Activated B cell treated with CpG ODN at 0.5 μM for 24 hours (primary cell): Measurements from ENCODE around the gene WNT5A. TPM values are rescaled to one million over a fixed set of nuclear protein-coding genes. Genes with fewer than 3 reads are reported as not detected.

Source experiments
- ATAC-seq: fragments of 200-7000 bp; cut with Tn5 transposase; one replicate; pipeline ENCODE4 v1.10.0; 2021; ENCODE audit warnings: low read depth, mild to moderate bottlenecking, moderate library complexity
- CTCF ChIA-PET: fragments of 350-600 bp; sonication (Branson Sonifier 250); formaldehyde crosslinking; loops from one replicate; lab custom pipeline; 2021; ENCODE audit warnings: antibody characterized with exemption; lab: Charles Lee
- POLR2A ChIA-PET: fragments of 350-600 bp; sonication (Branson Sonifier 250); formaldehyde crosslinking; loops from one replicate; lab custom pipeline; 2021; ENCODE audit warnings: antibody characterized with exemption; lab: Charles Lee
- DNase-seq: peaks from one replicate; pipeline ENCODE4 v3.0.0; 2022
- H3K27ac Mint-ChIP-seq: one replicate; pipeline ENCODE4 v1.8.0; 2020; ENCODE audit warnings: mixed read lengths
- H3K27me3 Mint-ChIP-seq: one replicate; pipeline ENCODE4 v1.8.0; 2021; ENCODE audit warnings: mixed read lengths
- H3K36me3 Mint-ChIP-seq: one replicate; pipeline ENCODE4 v1.8.0; 2021; ENCODE audit warnings: low read depth, mixed read lengths
- H3K4me1 Mint-ChIP-seq: one replicate; pipeline ENCODE4 v1.8.0; 2021; ENCODE audit warnings: mixed read lengths
- H3K4me3 Mint-ChIP-seq: one replicate; pipeline ENCODE4 v1.8.0; 2020; ENCODE audit warnings: mild to moderate bottlenecking, mixed read lengths
- H3K9me3 Mint-ChIP-seq: one replicate; pipeline ENCODE4 v1.8.0; 2020; ENCODE audit warnings: mixed read lengths
- intact Hi-C: fragments of 100-400 bp; cut with micrococcal nuclease; formaldehyde crosslinking; loops from one replicate; pipeline ENCODE4 v1.15.1; 2024
- total RNA-seq: library from RNA; stranded (reverse); gene quantifications from 2 replicates; pipeline ENCODE4 v1.2.3, GENCODE V29; 2022
- TF ChIP-seq, protein P1 (sequence below): fragments of 200-600 bp; IDR thresholded peaks from one replicate; pipeline ENCODE4 v1.8.0; 2022; ENCODE audit warnings: antibody characterized with exemption, mild to moderate bottlenecking

WNT5A gene
- not detected in 2 replicates for total RNA-seq

- peaks cover 65% of the 10 kb centered on the region for H3K27me3 Mint-ChIP-seq
- peak within 1 kb of the TSS; percentile 78 for H3K4me3 Mint-ChIP-seq
- H3K27ac Mint-ChIP-seq = no peak within 1 kb of the TSS
- no peaks in the 10 kb centered on the region for H3K9me3 Mint-ChIP-seq
- no peak for ATAC-seq
- TF ChIP-seq, protein P1, sequence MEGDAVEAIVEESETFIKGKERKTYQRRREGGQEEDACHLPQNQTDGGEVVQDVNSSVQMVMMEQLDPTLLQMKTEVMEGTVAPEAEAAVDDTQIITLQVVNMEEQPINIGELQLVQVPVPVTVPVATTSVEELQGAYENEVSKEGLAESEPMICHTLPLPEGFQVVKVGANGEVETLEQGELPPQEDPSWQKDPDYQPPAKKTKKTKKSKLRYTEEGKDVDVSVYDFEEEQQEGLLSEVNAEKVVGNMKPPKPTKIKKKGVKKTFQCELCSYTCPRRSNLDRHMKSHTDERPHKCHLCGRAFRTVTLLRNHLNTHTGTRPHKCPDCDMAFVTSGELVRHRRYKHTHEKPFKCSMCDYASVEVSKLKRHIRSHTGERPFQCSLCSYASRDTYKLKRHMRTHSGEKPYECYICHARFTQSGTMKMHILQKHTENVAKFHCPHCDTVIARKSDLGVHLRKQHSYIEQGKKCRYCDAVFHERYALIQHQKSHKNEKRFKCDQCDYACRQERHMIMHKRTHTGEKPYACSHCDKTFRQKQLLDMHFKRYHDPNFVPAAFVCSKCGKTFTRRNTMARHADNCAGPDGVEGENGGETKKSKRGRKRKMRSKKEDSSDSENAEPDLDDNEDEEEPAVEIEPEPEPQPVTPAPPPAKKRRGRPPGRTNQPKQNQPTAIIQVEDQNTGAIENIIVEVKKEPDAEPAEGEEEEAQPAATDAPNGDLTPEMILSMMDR = no peak
- H3K36me3 Mint-ChIP-seq = no peaks in the 10 kb centered on the region
- DNase-seq = no peak
- POLR2A ChIA-PET = interaction anchor here (0.7 kb wide), 1 partner anchor 765 kb away, joined by 3 read pairs; no protein-coding TSS in a partner anchor
- H3K4me1 Mint-ChIP-seq = peaks cover 34% of the 10 kb centered on the region
- intact Hi-C loops = loop anchor here (5.0 kb wide), 1 partner anchor 1005 kb away; no protein-coding TSS in a partner anchor
- CTCF ChIA-PET = no interaction called here
Measured at GRCh38 chr3:55486857-55487380, at the start of gene WNT5A. Gene WNT5A, minus strand, starts transcription at chr3:55487306. Its CDS starts 321 bp downstream, at chr3:55486985.

DNA sequence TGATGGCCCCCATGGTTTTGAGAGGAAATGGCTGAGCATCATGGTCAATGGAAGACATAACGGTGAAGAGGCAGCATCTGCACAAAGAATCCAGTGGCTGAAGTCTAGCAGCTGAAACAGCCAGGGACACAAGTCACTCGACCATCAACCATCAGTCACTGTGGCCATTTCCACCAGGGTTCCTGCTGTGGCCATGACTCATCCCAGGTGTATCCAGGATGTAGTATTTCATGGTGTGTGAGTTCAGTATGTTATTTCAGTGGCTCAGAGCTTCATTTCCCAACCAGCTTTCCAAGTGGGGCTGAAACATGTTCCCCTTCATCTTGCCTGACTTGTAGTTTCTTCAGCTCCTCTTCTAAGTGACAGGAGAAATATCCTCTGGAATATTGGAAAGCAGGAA is 47.8 kb upstream of the WNT5A start:
- Mint-ChIP-seq H3K27ac (no peak overlapping the region), H3K4me1 (no peaks in the 10 kb centered on the region), H3K36me3 (no peaks in the 10 kb centered on the region), H3K4me3 (no peak overlapping the region), H3K27me3 (no peaks in the 10 kb centered on the region), H3K9me3 (no peaks in the 10 kb centered on the region)
- ChIA-PET CTCF (no interaction called here), POLR2A (no interaction called here)
- ATAC-seq (no peak), DNase-seq (no peak)
- intact Hi-C loops = no loop called here
- TF ChIP-seq, protein P1 = no peak

- DNase-seq (no peak), ATAC-seq (no peak)
- ChIA-PET CTCF (no interaction called here), POLR2A (no interaction called here)
- no peaks in the 10 kb centered on the region for H3K9me3 Mint-ChIP-seq
- no peaks in the 10 kb centered on the region for H3K4me1 Mint-ChIP-seq
- no peaks in the 10 kb centered on the region for H3K36me3 Mint-ChIP-seq
- H3K27me3 Mint-ChIP-seq = no peaks in the 10 kb centered on the region
- intact Hi-C loops = no loop called here
- no peak overlapping the region for H3K27ac Mint-ChIP-seq
- H3K4me3 Mint-ChIP-seq = no peak overlapping the region
- TF ChIP-seq, protein P1 = no peak
Measured at GRCh38 chr3:55532806-55533205, 45.7 kb upstream of the WNT5A start.

DNA sequence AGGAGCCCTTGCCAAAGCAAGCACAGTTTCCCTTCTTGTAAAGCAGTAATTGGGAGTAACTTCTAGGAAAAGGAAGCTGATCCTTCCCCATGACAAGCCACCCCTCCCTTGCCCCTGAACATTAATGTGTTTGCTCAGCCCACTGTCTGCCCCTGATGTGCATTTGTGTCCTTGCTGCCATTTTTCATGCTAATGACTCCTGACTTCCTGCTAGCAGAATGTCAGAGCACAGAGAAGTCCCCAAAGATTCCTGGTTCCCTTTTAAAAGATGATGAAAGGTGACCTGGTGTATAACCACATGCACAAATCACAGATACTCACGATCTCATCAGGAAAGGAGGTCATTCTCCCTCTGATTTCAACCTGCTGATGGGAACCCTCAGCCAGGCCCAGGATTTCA is 44.2 kb upstream of the WNT5A start:
- ChIA-PET POLR2A (no interaction called here), CTCF (no interaction called here)
- TF ChIP-seq, protein P1 = no peak
- no peaks in the 10 kb centered on the region for H3K36me3 Mint-ChIP-seq
- no peak overlapping the region for H3K4me3 Mint-ChIP-seq
- H3K27me3 Mint-ChIP-seq = no peaks in the 10 kb centered on the region
- DNase-seq (no peak), ATAC-seq (no peak)
- intact Hi-C loops = no loop called here
- no peaks in the 10 kb centered on the region for H3K4me1 Mint-ChIP-seq
- H3K27ac Mint-ChIP-seq = no peak overlapping the region
- H3K9me3 Mint-ChIP-seq = no peaks in the 10 kb centered on the region

DNA sequence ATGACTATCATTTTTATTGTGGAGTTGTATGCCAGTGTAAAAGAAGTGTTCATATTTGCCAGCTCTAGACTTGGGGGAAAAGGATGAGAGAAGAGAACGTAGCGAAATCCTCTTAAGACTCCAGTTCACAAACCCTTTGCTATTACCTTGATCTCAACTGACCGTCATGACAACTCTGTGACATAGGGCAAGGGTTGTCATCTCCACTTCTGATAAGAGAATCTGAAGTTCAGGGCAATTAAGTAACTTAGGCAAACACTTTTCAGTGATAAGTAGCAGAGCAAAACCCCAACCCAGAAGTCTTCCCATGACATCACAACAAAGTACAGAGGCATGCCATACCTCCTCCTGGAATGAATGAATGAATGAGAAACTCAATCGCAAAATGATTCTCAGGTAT is 40.3 kb upstream of the WNT5A start:
- Mint-ChIP-seq H3K27me3 (no peaks in the 10 kb centered on the region), H3K4me3 (no peak overlapping the region), H3K9me3 (no peaks in the 10 kb centered on the region), H3K4me1 (no peaks in the 10 kb centered on the region), H3K36me3 (no peaks in the 10 kb centered on the region), H3K27ac (no peak overlapping the region)
- POLR2A ChIA-PET = no interaction called here
- DNase-seq (no peak), ATAC-seq (no peak)
- TF ChIP-seq, protein P1 = no peak
- CTCF ChIA-PET = no interaction called here
- intact Hi-C loops = no loop called here
